Vagina (tissue), 2 donors: ENCODE measurements around the gene SLC2A10.

ENCODE experiments used
- CTCF ChIP-seq, 3 experiments: fragments of 450-650 bp in 2 of 3; fragments of 200-600 bp in 1 of 3; sonication (generic) in 1 of 3; IDR thresholded peaks; one replicate each; pipeline ENCODE4 v1.5.1; 2017 to 2019; ENCODE audit warnings: antibody characterized with exemption in 3 of 3, mild to moderate bottlenecking in 2 of 3, moderate library complexity in 2 of 3
- POLR2A ChIP-seq, 2 donors: fragments of 450-650 bp; IDR thresholded peaks; one replicate each; pipeline ENCODE4 v1.6.1; 2017; ENCODE audit warnings: antibody characterized with exemption in 2 of 2, mild to moderate bottlenecking in 2 of 2, moderate library complexity in 2 of 2

GRCh38 chr20:46673394-46674252 lies 35.8 kb upstream of the SLC2A10 start:
- TF ChIP-seq CTCF (IDR thresholded peaks at IDR 0.05) (no peak), POLR2A (IDR thresholded peaks at IDR 0.05) (no peak)
